NOMO-1 treated with dmso at 0.1 percent for 144 hours (cell line): ENCODE data around the gene ITGA3.

Experiments used
- DNase-seq: peaks from one replicate; lab custom pipeline; 2025; ENCODE audit not compliant: unreplicated experiment; lab: John Stamatoyannopoulos, UW

The ITGA3 gene

GRCh38 chr17:50091918-50092285 is 36.0 kb downstream of the ITGA3 start:
- DNase-seq, result no peak

- no peak for DNase-seq
Observed at GRCh38 chr17:50093246-50093645, 37.3 kb downstream of the ITGA3 start.

GRCh38 chr17:50093807-50094206 is 37.9 kb downstream of the ITGA3 start:
- DNase-seq, result no peak

- DNase-seq, result peak; percentile 34
Observed at GRCh38 chr17:50094243-50094752, 38.4 kb downstream of the ITGA3 start.

GRCh38 chr17:50094753-50095619 is 39.1 kb downstream of the ITGA3 start, which contains the start of gene PDK2:
PDK2 (plus strand) TSS chr17:50095351; CDS start chr17:50095436, 85 bp downstream.
- DNase-seq, result peak; percentile 95

DNA sequence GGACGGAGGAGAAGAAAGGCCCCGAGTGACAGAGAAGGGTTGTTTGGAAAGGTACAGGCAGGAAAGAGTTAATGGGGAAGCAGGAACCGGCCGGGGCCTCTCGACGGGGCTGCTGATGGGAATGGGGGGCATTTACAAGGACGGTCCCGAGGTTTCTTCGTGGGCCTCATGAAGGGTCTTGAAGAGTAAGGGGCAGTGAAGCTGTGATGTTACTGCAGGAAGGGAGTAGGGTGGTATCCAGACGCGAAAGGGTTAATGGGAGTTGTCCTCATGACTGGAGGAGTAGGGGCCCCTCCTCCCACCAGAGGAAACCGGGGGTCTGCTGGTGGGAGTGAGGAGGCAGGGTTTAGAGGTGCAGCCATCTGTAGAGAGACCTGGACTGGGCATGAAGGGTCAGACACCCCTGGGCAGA is 39.7 kb downstream of the ITGA3 start:
- DNase-seq, result no peak

DNA sequence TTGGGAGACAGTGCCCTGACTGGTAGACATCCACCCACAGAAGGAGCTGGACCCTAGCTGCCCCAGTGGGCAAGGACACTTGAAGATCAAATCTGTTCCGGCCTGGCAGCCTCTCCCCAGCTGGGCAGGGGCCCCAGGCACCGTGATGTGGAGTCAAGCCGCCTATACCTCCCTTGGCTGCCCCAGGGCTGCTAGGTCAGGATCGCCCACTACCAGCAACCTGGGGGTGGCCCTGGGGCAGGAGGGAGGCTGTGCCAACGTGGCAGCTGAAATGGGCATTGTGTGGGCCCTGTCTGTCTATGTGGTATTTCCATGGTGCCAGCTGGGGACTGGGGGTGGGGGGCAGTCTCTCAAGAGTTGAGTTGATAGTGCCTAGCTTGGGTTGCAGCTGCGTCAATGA is 40.2 kb downstream of the ITGA3 start:
- DNase-seq, result no peak

DNA sequence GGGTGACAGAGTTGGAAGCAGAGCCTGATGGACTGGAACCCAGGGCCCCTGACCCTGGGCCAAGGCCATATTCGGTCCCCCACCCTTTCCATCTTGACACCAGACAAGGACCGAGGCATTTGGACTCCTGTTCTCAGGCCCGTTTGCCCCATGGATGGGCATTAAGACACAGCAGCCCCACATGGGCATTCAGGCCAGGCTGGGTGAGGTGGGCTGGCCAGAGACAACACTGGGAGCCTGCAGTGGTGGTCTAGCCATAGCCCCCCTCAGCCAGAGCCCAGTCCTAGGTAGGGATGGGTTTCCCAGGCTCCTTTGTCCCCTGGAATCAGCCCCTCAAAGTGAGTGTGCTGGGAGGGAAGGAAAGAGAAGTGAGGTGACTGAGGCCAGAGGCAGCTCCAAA is 40.8 kb downstream of the ITGA3 start:
- DNase-seq, result no peak

GRCh38 chr17:50097455-50097854 is 41.5 kb downstream of the ITGA3 start:
- no peak for DNase-seq

- no peak for DNase-seq
Observed at GRCh38 chr17:50097926-50098325, 42.0 kb downstream of the ITGA3 start.

DNA sequence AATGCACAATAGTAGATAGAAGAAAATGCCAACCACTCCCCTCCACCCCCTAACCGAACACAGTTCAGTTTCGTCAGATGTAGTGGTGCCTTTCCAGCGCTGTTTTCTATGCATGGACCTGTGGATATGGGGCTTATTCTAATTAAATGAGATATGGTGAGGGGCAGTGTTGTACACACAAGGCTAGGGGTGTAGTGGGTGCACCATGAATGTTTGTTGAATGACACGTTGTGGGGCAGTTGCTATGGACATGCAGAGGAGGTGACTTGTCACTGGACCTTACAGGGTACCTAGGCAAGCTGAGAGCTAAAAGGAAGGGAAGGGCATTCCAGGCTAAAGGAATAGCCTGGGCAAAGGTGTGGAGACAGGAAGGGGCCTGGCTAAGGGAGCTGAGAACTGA is 42.7 kb downstream of the ITGA3 start:
- no peak for DNase-seq

DNA sequence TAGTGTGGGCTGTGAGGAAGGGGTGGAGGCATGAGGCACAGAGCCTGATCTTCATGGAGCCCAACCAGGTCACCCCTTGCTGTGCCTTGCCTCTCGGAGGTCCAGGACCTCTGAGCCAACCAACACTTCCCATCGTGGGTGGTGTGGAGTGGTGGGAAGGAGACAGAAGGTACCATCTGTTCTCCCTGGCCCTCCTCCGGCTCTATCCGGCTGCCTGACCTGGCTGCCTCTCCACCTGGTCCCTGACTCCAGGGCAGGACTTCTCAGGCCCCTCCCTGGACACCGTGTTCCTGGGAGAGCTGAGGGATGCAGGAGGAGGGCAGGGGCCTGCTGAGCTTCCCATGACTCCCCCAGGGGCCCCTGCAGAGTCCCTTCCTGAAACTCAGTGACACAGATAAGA is 43.1 kb downstream of the ITGA3 start:
- DNase-seq, result no peak

GRCh38 chr17:50100480-50100883 is 44.6 kb downstream of the ITGA3 start:
- no peak for DNase-seq

- no peak for DNase-seq
Observed at GRCh38 chr17:50100921-50101345, 45.0 kb downstream of the ITGA3 start.

- no peak for DNase-seq
Observed at GRCh38 chr17:50101346-50102163, 45.6 kb downstream of the ITGA3 start.

- no peak for DNase-seq
Observed at GRCh38 chr17:50102164-50102991, 46.5 kb downstream of the ITGA3 start.

GRCh38 chr17:50103252-50103651 is 47.3 kb downstream of the ITGA3 start:
- no peak for DNase-seq

- no peak for DNase-seq
Observed at GRCh38 chr17:50103941-50104340, 48.0 kb downstream of the ITGA3 start.

DNA sequence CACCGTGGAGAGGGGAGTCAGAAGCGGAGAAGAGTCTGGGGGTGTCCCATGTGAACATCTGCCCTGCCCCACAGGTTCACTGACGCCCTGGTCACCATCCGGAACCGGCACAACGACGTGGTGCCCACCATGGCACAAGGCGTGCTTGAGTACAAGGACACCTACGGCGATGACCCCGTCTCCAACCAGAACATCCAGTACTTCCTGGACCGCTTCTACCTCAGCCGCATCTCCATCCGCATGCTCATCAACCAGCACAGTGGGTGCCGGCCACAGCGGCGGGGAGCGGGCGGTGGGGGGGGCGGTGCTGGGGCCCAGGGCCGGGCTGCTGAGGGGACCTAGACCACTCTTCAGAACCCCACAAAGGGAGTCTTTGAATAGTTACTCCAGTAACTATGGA is 49.9 kb downstream of the ITGA3 start:
- DNase-seq, result no peak

GRCh38 chr17:50106393-50107131 is 50.7 kb downstream of the ITGA3 start:
- no peak for DNase-seq
